AG20443 (cell line): ENCODE data around the gene FNDC11.
"Not testable (repeated sequence)": the region's sequence is repeated elsewhere in the genome, so short reads cannot be mapped to it uniquely, and the experiment has no call there.

Experiments
- DNase-seq: peaks from one replicate; pipeline ENCODE4 v3.0.0; 2012; ENCODE audit warnings: low spot score, mixed read lengths

The FNDC11 gene

DNA sequence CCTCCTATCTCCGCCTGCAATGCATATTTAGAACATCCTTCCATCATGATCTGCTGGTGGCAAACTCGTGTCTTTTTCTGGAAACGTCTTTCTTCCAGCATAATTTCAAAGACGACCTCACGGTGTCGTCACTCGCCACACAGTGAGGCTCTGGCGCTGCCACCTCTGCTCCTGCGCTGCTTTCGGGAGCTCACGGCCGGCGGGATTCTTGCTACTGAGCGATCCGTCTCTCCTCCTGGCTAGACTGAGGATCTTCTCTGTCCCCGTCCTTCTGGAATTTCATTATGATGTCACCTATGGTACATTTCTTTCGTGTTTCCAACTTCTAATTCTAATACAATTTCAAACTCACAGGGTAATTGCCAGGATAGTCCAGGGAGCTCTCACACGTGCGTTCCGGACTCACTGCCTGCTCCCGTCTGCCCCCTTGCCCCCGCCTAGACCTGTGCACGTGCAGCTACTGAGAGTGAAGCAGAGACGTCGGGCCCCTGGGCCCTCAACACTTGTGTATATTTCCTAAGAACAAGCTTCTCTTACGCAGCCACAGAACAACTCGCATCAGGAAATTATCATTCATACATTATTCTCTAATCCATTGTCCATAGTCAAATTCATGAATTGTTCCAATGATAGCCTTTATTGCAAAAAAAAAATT is 45.6 kb downstream of the FNDC11 start:
- DNase-seq: no peak

DNA sequence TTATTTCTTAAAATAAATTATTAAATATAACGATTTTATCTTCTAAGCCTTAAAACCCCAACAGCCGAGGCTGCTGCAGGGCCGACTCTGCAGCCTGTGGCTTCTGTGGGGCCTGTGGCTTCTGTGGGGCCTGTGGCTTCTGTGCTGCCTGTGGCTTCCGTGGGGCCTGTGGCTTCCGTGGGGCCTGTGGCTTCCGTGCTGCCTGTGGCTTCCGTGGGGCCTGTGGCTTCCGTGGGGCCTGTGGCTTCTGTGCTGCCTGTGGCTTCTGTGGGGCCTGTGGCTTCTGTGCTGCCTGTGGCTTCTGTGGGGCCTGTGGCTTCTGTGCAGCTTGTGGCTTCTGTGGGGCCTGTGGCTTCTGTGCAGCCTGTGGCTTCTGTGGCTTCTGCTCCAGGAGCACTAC is 47.7 kb downstream of the FNDC11 start:
- DNase-seq: not testable (repeated sequence)

DNA sequence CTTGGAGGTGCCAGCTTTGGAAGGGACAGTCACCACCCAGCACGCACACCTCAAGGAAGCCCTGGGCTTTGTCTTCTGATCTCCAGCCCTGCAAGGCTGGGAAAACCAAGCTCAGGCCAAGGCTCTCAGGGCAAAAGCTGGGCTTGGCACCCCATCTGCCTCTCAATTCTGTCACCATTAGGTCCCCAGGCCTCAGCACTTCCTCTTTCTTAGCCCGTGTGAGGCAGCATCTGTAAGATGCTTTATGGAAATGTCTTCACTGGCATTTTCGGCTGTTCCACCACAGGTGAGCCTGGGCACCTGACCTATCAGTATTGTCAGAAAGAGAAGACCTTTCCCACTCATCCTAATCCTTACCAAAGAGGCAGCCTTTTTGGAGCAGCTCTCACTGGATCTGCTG is 48.4 kb downstream of the FNDC11 start:
- no peak for DNase-seq
